Stimulated activated CD8-positive, alpha-beta memory T cell treated with anti-CD3 and anti-CD28 coated beads, Interleukin-12 subunit alpha, Interleukin-12 subunit beta, amount 100 ng/mL, for 4 hours (primary cell): ENCODE data around the gene RAMP3.

Experiments used
- DNase-seq: peaks from one replicate; pipeline ENCODE4 v3.0.0-alpha.2; 2020; ENCODE audit warnings: low read depth

The RAMP3 gene

GRCh38 chr7:45180084-45180986 is 22.7 kb downstream of the RAMP3 start:
- DNase-seq = no peak

GRCh38 chr7:45181286-45181960 is 23.8 kb downstream of the RAMP3 start:
- no peak for DNase-seq

GRCh38 chr7:45181991-45182855 is 24.6 kb downstream of the RAMP3 start:
- DNase-seq = no peak

GRCh38 chr7:45182856-45183710 is 25.5 kb downstream of the RAMP3 start:
- DNase-seq = no peak

GRCh38 chr7:45183711-45184210 is 26.2 kb downstream of the RAMP3 start:
- DNase-seq = no peak

- no peak for DNase-seq
Measured at GRCh38 chr7:45184326-45185027, 26.9 kb downstream of the RAMP3 start.

- no peak for DNase-seq
Measured at GRCh38 chr7:45185028-45185863, 27.7 kb downstream of the RAMP3 start.

GRCh38 chr7:45185864-45186250 is 28.3 kb downstream of the RAMP3 start:
- no peak for DNase-seq

- no peak for DNase-seq
Measured at GRCh38 chr7:45186261-45186813, 28.7 kb downstream of the RAMP3 start.

GRCh38 chr7:45187089-45187945 is 29.7 kb downstream of the RAMP3 start:
- no peak for DNase-seq

- no peak for DNase-seq
Measured at GRCh38 chr7:45187946-45188411, 30.4 kb downstream of the RAMP3 start.

- no peak for DNase-seq
Measured at GRCh38 chr7:45188736-45189135, 31.1 kb downstream of the RAMP3 start.

- no peak for DNase-seq
Measured at GRCh38 chr7:45189151-45189970, 31.8 kb downstream of the RAMP3 start.

GRCh38 chr7:45190406-45191165 is 33.0 kb downstream of the RAMP3 start:
- no peak for DNase-seq

GRCh38 chr7:45191396-45191795 is 33.8 kb downstream of the RAMP3 start:
- no peak for DNase-seq

GRCh38 chr7:45192621-45193041 is 35.0 kb downstream of the RAMP3 start:
- no peak for DNase-seq

GRCh38 chr7:45193828-45194227 is 36.2 kb downstream of the RAMP3 start:
- no peak for DNase-seq
